GM18507 (cell line): ENCODE results near the gene RSL1D1.
A peak's percentile ranks its signal among the peaks of the same experiment; 100 is the strongest.
"Not testable (repeated sequence)": the region's sequence is repeated elsewhere in the genome, so short reads cannot be mapped to it uniquely, and the experiment has no call there.

ENCODE experiments used
- DNase-seq: peaks from one replicate; pipeline ENCODE4 v3.0.0; 2011; ENCODE audit warnings: low read depth; ENCODE audit not compliant: insufficient read length; ENCODE audit errors: extremely low spot score
- FAIRE-seq: peaks from 2 replicates; lab custom pipeline; 2011; peaks lifted over from hg19 to GRCh38; lab: Jason Lieb, UNC

Gene RSL1D1

DNA sequence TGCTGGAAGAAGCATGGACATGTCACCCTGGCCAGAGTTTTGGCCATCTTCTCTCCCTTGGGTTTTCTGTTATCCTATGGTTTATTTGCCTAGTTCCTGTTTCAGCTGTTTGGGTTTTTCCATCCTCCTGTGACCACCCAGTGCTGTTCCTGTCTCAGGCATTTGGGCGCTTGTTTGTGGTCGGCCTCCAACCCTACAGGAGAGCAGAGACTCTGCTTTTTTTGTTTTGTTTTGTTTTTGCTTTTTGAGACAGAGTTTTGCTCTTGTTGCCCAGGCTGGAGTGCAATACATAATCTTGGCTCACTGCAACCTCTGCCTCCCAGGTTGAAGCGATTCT is 51.0 kb downstream of the RSL1D1 start:
- no peak for FAIRE-seq
- no peak for DNase-seq

DNA sequence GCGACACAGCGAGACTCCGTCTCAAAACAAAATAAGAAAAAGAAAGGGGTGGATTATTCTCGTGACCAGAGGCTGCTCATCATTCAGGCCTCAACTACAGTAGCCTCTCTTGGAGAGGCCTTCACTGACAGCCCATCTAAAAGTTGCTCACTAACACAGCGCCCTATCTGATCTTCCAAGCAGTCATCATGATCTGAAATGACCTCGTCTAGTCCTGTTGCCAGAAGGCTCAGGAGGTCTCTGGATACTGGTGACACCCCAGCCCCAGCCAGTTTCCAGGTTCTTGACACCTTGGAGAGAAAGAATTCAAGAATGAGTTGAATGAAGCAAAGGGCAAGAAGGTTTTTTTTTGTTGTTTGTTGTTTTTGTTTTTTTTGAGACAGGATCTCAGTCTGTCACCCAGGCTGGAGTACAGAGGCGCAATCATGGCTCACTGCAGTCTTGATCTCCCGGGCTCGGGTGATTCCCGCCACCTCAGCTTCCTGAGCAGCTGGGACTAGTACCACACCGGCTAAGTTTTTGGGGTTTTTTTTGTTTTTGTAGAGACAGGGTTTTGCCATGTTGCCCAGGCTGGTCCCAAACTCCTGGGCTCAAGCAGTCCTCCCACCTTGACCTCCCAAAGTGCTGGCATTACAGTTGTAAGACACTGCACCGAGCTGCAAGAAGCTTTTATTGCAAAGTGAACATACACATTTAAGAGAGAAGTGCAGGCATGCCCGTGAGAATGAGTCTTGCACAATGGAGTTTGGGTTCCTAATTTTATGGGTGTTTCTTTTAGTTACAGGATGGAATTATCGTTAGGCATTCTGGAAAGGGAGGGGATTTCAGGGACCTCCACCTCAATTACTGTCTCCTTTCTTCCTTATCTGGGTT is 51.6 kb downstream of the RSL1D1 start:
- FAIRE-seq: peak; percentile 67
- no peak for DNase-seq

DNA sequence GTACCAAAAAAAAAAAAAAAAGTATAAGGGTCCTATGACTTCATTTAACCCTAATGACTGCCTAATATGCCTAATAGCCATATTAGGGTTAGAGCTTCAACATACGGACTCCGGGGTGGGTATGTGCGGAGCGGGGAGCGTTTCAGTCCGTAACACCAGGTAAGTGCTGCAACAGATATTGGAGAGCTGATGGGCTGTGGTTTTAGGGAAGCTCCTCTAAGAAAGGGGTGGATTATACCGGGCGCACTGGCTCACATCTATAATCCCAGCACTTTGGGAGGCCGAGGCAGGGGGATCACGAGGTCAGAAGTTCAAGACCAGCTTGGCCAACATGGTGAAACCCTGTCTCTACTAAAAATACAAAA is 52.3 kb downstream of the RSL1D1 start:
- DNase-seq: no peak
- no peak for FAIRE-seq

DNA sequence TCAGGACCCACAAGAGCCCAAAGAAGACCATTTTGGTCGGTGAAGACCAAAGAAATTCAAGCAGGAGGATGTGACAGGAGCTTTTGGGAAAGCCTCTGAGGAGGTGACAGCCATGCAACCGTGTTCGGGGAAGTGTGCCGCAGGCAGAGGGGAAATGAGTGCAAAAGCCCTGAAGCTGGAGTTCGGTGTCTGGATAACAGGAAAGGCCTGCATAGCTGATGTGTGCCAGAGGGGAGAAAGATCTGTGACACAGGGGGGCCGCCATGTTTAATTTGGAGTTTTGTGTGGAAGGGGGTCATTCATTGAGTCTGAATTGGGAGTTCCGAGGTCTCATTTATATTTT is 53.4 kb downstream of the RSL1D1 start:
- FAIRE-seq: no peak

DNA sequence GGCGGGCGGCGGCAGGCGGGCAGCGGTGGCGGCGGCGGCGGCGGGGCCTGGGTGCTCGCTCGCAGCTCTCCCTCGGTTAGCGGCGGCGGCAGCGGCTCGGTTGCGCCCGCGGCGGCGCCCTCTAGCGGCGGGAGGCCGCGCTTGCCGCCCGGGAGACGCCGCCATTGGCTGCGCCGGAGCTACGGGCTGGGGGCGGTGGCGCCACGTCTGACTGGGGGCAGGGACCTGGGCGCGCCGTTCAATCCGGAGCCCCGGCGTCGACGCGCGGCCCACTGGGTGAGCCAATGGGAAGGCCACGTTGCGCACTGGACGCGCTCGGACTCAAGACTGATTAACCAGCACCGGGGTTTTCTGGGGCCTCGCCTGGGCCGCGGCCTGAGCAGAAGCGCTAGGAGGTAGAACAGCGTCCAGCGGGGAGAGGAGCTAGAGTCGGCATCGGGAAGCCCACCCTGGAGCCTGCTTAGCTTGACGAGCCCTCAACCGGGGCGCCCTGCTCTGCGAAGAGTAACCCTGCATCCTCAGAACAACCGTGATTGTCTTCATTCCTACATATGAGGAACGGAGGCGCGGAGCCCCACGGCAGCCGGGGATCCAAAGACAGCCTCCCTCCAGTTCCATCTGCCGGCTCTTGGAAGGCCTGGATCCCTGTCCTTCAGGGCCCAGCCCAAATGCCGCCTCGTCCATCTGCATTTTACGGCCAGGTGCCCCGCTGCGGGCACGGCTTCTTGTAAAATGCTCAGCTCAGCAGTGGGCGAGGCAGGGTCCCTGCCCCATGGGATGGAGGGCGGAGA is 54.0 kb downstream of the RSL1D1 start, which contains the start of gene ZC3H7A:
TSS of gene ZC3H7A (minus strand) at position 93 of the 791 bp plus-strand sequence. CDS start 14,904 bp downstream, outside the sequence.
- peak; percentile 94 for FAIRE-seq
- DNase-seq: peak; percentile 90

More for the DNA sequence above, 53.4 kb downstream of the RSL1D1 start:
- DNase-seq: no peak

DNA sequence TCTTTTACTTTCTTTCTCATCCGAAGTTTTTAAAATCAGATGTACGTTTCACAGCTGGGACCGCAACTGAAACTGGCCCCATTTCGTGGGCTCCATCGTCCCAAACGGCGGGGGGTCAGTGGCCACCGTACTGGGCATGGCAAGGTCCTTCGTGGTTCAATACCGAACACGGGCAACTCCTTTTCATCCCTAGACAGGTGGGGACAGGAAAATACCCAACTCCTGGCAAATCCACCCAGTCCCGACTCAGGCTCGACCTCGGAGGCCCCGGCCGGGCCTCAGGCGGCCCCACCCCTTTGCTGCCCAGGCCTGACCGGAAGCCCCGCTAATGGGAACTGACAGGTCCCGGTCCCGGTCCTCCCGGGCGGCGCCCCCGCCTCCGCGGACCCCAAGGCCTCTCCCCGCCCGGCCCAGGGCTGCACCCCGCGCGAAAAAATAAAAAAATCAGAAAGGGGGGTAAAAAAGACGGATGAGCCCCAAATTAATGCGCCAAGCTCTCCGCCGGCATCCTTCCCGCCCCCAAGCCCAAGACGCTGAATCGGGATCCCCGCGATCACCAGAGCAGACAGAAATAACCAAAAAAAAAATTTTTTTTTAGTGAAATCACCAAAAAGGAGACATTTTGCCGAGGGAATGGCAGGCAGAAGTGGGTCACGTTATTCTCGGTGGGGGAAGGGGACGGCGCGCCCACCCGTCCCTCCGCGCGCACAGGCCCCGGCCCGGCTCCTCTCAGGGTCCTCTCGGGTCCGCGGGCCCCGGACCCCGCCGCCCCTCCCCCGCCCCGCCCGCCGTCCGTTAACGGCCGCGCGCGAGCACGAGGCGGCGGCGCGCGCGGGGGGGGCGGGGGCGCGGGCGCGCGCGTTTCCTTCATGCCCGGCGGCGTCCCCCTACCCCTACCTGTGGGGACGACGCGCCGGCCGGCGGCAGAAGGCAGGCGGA is 54.8 kb downstream of the RSL1D1 start:
- DNase-seq (no peak), FAIRE-seq (no peak)

DNA sequence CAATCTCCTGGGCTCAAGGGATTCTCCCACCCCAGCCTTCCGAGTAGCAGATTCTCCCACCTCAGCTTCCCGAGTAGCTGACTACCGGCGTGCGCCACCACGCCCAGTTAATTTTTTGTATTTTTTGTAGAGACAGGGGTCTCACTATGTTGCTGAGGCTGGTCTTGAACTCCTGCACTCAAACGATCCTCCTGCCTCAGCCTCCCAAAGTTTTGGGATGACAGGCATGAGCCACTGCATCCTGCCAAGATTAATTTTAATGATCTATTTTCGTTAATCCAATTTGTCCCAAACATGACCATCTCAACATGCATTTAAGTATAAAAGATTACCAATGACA is 55.5 kb downstream of the RSL1D1 start:
- no peak for FAIRE-seq
- DNase-seq: no peak

DNA sequence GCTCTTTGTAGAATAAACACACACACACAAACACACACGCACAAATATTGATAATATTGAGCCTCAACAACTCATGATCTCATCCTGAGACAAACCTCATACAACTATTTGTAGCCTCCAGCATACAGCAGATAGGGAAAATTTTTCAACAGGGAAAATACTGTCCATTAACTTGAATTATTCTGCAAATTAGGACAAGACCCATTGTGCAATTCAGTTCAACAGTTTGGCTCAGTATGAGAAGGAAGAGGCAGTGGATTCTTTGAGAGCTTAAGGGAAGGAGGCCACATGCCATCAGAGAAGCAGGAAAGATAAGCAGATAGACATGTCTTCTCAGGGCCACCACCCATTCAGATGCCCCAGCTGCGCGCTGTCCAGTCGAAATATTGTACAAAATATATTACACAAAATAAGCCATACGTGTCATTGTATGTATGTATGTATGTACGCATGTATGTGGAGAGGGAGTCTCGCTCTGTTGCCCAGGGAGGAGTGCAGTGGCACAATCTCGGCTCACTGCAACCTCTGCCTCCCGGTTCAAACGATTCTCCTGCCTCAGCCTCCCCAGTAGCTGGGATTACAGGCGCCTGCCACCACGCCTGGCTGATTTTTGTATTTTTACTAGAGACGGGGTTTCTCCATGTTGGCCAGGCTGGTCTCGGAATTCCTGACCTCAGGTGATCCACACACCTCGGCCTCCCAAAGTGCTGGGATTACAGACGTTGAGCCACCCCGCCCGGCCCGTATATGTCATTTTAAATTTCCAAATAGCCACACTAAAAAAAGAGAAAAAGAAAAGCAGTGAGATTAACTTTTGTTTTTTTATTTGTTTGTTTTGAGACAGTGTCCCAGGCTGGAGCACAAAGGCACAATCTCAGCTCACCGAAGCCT is 56.1 kb downstream of the RSL1D1 start:
- FAIRE-seq: no peak

DNA sequence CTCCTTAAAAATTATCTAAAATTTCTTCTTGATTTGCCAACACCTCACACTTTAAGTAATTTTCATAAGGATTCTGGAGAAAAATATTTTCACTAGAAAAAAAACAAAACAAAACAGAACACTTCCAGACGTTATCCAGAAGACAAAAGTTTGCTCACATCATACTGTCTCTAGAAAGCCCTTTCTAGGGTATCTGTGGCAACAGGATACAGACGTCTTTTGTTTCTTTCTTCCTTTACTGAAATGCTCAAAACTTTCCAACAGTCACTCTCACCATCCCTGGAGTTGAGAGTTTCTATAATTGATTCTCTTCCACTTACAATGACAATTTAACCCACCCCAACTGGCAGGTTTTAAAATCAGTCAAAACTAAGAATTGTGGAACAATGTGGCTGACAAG is 56.9 kb downstream of the RSL1D1 start:
- no peak for FAIRE-seq
- DNase-seq: no peak

More for the DNA sequence above, 56.1 kb downstream of the RSL1D1 start:
- no peak for DNase-seq

DNA sequence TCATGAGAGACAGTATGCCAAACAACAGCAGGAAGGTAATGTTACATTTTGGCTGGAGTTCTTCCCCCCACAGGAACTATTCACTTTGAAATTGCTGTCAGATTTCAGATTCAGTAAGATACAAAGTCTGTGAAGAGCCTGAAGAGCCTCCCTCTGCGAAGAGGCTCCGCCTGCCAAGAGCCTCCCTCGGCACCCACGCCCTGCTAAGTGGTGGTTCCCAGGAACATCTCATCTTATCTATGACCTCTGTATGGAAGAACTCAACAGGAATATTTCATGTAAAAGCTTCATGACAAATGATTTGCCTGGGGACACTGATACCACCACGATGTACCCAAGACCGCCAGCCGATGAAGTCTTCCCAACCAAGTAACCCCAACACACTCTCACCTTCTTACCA is 57.5 kb downstream of the RSL1D1 start:
- no peak for DNase-seq
- no peak for FAIRE-seq

DNA sequence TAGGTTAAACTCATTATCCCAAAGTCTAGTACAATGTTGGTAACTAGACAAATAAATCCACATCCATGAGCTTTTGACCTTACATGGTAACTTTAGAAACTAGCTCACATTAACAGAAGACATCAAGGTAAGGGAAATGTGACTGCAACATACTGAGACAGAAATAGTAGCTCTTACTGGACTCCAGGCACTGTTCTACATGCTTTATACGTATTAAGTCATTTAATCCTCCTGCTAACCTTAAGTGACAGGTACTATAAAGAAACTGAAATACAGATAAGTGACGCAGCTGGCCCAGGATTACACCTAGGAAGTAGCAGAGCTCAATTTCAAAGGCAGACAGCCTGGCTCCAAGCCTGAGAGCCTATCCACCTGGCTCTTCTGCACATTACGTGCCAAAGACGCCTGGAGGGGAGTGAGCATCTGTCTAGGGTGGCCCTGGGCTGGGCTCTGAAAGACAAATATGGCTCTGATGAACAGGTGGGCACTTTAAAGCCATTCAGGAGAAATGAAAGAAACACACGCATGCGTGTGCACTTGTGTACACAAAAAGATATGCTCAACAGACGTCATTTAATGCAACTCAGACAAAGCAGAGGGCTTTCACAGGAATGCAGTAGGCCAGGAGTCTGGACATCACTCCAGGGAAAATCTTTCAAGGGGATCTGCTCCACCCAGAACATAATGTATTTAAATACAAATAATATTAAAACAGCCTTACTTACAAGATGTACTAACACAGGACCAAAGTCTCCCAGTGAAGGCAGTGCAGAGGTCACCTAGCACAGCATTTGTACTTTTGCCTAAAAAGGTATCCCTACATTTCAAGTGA is 58.7 kb downstream of the RSL1D1 start:
- FAIRE-seq: no peak
- no peak for DNase-seq

DNA sequence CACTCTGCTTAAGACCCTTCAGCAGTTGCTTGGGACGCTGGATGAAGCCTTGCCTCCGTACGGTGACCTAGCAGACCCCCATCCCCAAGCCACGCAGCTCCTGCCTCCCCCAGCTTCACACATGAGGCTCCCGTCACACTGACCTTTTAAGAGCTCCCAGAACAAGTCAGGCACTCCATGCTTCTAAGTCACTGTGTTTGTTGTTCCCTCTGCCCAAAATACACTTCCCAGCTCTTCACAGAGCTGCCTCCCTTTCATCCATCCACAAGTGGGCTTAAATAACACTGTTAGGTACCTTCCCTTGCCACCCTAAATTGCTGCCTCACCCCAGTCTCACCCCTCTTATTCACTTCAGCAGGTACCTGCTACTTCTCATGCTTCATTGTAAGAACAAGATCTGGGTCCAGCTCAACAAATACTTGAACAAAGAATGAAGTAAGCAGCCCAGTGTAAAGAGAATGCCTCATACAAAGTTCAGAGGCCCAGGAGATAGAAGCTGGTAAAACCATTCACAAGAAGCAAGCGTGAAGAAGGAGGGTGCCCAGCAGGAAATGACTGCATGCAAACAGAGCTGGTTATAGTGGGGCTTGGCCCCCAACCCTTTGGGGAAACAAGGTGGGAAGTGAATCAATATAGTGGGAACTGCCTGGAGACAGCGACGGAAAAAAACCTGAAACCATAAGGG is 60.1 kb downstream of the RSL1D1 start:
- FAIRE-seq (no peak), DNase-seq (no peak)

DNA sequence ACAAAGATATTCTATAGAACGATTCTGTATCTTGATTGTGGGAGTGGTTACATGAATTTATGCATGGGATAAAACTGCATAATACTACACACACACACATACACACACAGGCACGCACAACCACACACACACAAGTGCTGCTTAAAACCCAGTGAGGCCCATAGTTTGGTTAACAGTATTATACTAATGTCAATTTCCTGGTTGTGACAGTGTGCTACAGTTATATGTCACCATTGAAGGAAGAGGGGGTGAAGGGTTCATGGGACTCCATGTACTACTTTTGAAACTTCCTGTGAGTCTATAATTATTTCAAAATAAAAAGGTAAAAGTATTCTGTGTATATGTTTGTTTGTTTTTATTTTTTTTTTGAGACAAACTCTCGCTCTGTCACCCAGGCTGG is 62.4 kb downstream of the RSL1D1 start:
- DNase-seq (no peak), FAIRE-seq (no peak)

DNA sequence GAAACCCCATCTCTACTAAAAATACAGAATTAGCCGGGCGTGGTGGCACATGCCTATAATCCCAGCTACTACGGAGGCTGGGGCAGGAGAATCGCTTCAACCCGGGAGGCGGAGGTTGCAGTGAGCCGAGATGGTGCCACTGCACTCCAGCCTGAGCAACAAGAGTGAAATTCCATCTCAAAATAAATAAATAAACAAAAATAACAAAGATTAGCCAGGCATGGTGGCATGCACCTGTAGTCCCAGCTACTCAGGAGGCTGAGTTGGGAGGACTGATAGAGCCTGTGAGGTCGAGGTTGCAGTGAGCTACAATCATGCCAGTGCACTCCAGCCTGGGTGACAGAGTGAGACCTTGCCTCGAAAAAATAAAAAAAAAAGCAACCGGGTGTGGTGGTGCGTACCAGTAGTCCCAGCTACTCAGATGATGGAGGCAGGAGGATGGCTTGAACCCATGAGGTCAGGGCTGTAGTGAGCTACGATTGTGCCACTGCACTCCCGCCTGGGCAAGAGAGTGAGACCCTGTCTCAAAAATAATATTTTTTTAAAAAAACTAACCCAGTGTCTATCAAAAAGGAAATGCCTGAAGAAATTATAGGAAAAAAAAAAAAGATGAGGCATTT is 66.3 kb downstream of the RSL1D1 start:
- not testable (repeated sequence) for DNase-seq, FAIRE-seq

DNA sequence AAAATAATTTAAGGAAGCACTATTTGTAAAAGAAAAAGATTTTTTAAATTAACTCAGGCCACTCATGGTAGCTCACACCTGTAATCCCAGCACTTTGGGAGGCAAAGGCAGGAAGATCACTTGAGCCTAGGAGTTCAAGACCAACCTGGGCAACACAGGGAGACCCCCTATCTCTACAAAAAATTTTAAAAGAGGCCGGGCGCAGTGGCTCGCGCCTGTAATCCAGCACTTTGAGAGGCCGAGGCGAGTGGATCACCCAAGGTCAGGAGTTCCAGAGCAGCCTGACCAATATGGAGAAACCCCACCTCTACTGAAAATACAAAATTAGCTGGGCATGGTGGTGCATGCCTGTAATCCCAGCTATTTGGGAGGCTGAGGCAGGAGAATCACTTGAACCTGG is 67.0 kb downstream of the RSL1D1 start:
- not testable (repeated sequence) for FAIRE-seq, DNase-seq

DNA sequence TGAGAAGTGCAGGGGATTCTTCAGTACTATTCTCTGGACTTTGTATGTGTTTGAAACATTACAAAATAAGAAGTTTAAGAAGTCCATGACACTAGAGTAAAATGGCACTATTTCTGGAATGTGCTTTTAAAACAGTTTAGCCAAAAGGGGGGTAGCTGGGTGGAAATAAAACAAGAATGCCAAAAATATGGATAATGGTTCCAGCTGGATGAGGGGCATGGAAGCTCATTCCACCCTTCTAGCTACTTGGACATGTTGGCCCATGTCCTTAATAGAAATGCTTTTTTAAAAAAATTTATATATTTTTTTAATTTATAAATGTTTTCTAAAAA is 67.3 kb downstream of the RSL1D1 start:
- FAIRE-seq (no peak), DNase-seq (no peak)
